Activated naive CD8-positive, alpha-beta T cell treated with anti-CD3 and anti-CD28 coated beads, Interleukin-2, amount 10 ng/mL, durations not matched to agents 7 days and 5 days (primary cell): Measurements from ENCODE around the gene ELOB. TPM values are rescaled to one million over a fixed set of nuclear protein-coding genes. Genes with fewer than 3 reads are reported as not detected.

Source experiments
- ATAC-seq: fragments of 150-1000 bp; cut with Tn5 transposase; one replicate; pipeline ENCODE4 v1.10.0; 2021; ENCODE audit warnings: low read depth, moderate library complexity
- POLR2A ChIA-PET: fragments of 350-600 bp; sonication (Branson Sonifier 250); formaldehyde crosslinking; loops from one replicate; lab custom pipeline; 2021; ENCODE audit warnings: antibody characterized with exemption; lab: Charles Lee
- DNase-seq: peaks from one replicate; pipeline ENCODE4 v3.0.0; 2021
- H3K27ac Mint-ChIP-seq: one replicate; pipeline ENCODE4 v1.8.0; 2022; ENCODE audit warnings: mild to moderate bottlenecking, mixed read lengths
- H3K27me3 Mint-ChIP-seq: one replicate; pipeline ENCODE4 v1.8.0; 2022; ENCODE audit warnings: mild to moderate bottlenecking, moderate library complexity, mixed read lengths
- H3K36me3 Mint-ChIP-seq: one replicate; pipeline ENCODE4 v1.8.0; 2021; ENCODE audit warnings: mild to moderate bottlenecking, mixed read lengths
- H3K4me1 Mint-ChIP-seq: one replicate; pipeline ENCODE4 v1.8.0; 2021; ENCODE audit warnings: mixed read lengths
- H3K4me3 Mint-ChIP-seq: one replicate; pipeline ENCODE4 v1.8.0; 2022; ENCODE audit warnings: mild to moderate bottlenecking, moderate library complexity, mixed read lengths
- H3K9me3 Mint-ChIP-seq: one replicate; pipeline ENCODE4 v1.8.0; 2021; ENCODE audit warnings: mixed read lengths
- total RNA-seq, 2 experiments: library from RNA; stranded (reverse); gene quantifications; one replicate each; pipeline ENCODE4 v1.2.3, GENCODE V29; 2021

ELOB gene
- total RNA-seq, 2 experiments from 2014 or later = 205 to 210 TPM

GRCh38 chr16:2765462-2766404 lies 11.3 kb downstream of the ELOB start:
- H3K36me3 Mint-ChIP-seq = peaks cover 53% of the 10 kb centered on the region
- ATAC-seq (no peak), DNase-seq (no peak)
- H3K9me3 Mint-ChIP-seq = no peaks in the 10 kb centered on the region
- H3K27ac Mint-ChIP-seq = no peak overlapping the region
- H3K27me3 Mint-ChIP-seq = no peaks in the 10 kb centered on the region
- POLR2A ChIA-PET = interaction anchor here (2.0 kb wide), 1 partner anchor 12 kb away, joined by 5 read pairs; no protein-coding TSS in a partner anchor
- H3K4me1 Mint-ChIP-seq = no peaks in the 10 kb centered on the region
- H3K4me3 Mint-ChIP-seq = no peak overlapping the region

GRCh38 chr16:2764718-2765117 lies 12.4 kb downstream of the ELOB start:
- Mint-ChIP-seq H3K4me1 (peaks cover 2% of the 10 kb centered on the region), H3K27me3 (no peaks in the 10 kb centered on the region), H3K4me3 (no peak overlapping the region), H3K36me3 (peaks cover 58% of the 10 kb centered on the region), H3K27ac (peak overlapping the region; percentile 28), H3K9me3 (no peaks in the 10 kb centered on the region)
- no peak for DNase-seq
- no peak for ATAC-seq
- POLR2A ChIA-PET = no interaction called here

GRCh38 chr16:2763173-2763572 lies 13.9 kb downstream of the ELOB start:
- Mint-ChIP-seq H3K4me3 (no peak overlapping the region), H3K36me3 (peaks cover 62% of the 10 kb centered on the region), H3K27me3 (no peaks in the 10 kb centered on the region), H3K27ac (no peak overlapping the region), H3K9me3 (no peaks in the 10 kb centered on the region), H3K4me1 (peaks cover 4% of the 10 kb centered on the region)
- ATAC-seq = no peak
- POLR2A ChIA-PET = interaction anchor here (1.7 kb wide), 1 partner anchor 9 kb away, joined by 5 read pairs; no protein-coding TSS in a partner anchor
- DNase-seq = no peak

- Mint-ChIP-seq H3K27me3 (no peaks in the 10 kb centered on the region), H3K36me3 (peaks cover 61% of the 10 kb centered on the region), H3K4me1 (peaks cover 6% of the 10 kb centered on the region), H3K9me3 (no peaks in the 10 kb centered on the region), H3K27ac (no peak overlapping the region), H3K4me3 (no peak overlapping the region)
- POLR2A ChIA-PET = interaction anchor here (1.7 kb wide), 1 partner anchor 9 kb away, joined by 5 read pairs; no protein-coding TSS in a partner anchor
- no peak for DNase-seq
- ATAC-seq = no peak
These were observed 14.4 kb downstream of the ELOB start for GRCh38 chr16:2762711-2763110.

GRCh38 chr16:2761886-2762583 lies 15.0 kb downstream of the ELOB start:
- no peak overlapping the region for H3K27ac Mint-ChIP-seq
- ATAC-seq (no peak), DNase-seq (no peak)
- POLR2A ChIA-PET = interaction anchor here (1.7 kb wide), 1 partner anchor 8 kb away, joined by 5 read pairs; no protein-coding TSS in a partner anchor
- H3K27me3 Mint-ChIP-seq = no peaks in the 10 kb centered on the region
- H3K4me3 Mint-ChIP-seq = no peak overlapping the region
- no peaks in the 10 kb centered on the region for H3K9me3 Mint-ChIP-seq
- H3K4me1 Mint-ChIP-seq = peaks cover 10% of the 10 kb centered on the region
- H3K36me3 Mint-ChIP-seq = peaks cover 62% of the 10 kb centered on the region

- no peak for DNase-seq
- ATAC-seq = no peak
- H3K4me1 Mint-ChIP-seq = peaks cover 16% of the 10 kb centered on the region
- no peak overlapping the region for H3K27ac Mint-ChIP-seq
- no peaks in the 10 kb centered on the region for H3K27me3 Mint-ChIP-seq
- no peaks in the 10 kb centered on the region for H3K9me3 Mint-ChIP-seq
- POLR2A ChIA-PET = no interaction called here
- H3K4me3 Mint-ChIP-seq = no peak overlapping the region
- peaks cover 68% of the 10 kb centered on the region for H3K36me3 Mint-ChIP-seq
These were observed 15.6 kb downstream of the ELOB start for GRCh38 chr16:2761472-2761871.

- no peaks in the 10 kb centered on the region for H3K9me3 Mint-ChIP-seq
- POLR2A ChIA-PET = interaction anchor here (2.1 kb wide), 1 partner anchor 19 kb away, joined by 9 read pairs; the partner anchor contains the start of gene ELOB
- H3K36me3 Mint-ChIP-seq = peaks cover 67% of the 10 kb centered on the region
- no peak overlapping the region for H3K4me3 Mint-ChIP-seq
- H3K27me3 Mint-ChIP-seq = no peaks in the 10 kb centered on the region
- ATAC-seq = no peak
- H3K4me1 Mint-ChIP-seq = peaks cover 40% of the 10 kb centered on the region
- no peak for DNase-seq
- peak overlapping the region; percentile 49 for H3K27ac Mint-ChIP-seq
These were observed 19.7 kb downstream of the ELOB start for GRCh38 chr16:2757344-2757743.

GRCh38 chr16:2756288-2757015 lies 20.6 kb downstream of the ELOB start:
- ATAC-seq (no peak), DNase-seq (no peak)
- Mint-ChIP-seq H3K36me3 (peaks cover 60% of the 10 kb centered on the region), H3K27ac (no peak overlapping the region), H3K27me3 (no peaks in the 10 kb centered on the region), H3K4me1 (peaks cover 44% of the 10 kb centered on the region), H3K4me3 (no peak overlapping the region), H3K9me3 (no peaks in the 10 kb centered on the region)
- POLR2A ChIA-PET = interaction anchor here (0.9 kb wide), 1 partner anchor 20 kb away, joined by 4 read pairs; the partner anchor contains the start of gene ELOB

GRCh38 chr16:2755158-2755557 lies 21.9 kb downstream of the ELOB start:
- peaks cover 53% of the 10 kb centered on the region for H3K4me1 Mint-ChIP-seq
- H3K4me3 Mint-ChIP-seq = peak overlapping the region; percentile 91
- POLR2A ChIA-PET = no interaction called here
- peak overlapping the region; percentile 34 for H3K27ac Mint-ChIP-seq
- ATAC-seq (no peak), DNase-seq (no peak)
- peaks cover 50% of the 10 kb centered on the region for H3K36me3 Mint-ChIP-seq
- H3K9me3 Mint-ChIP-seq = no peaks in the 10 kb centered on the region
- no peaks in the 10 kb centered on the region for H3K27me3 Mint-ChIP-seq

- ATAC-seq (no peak), DNase-seq (no peak)
- H3K4me1 Mint-ChIP-seq = peaks cover 62% of the 10 kb centered on the region
- H3K4me3 Mint-ChIP-seq = peak overlapping the region; percentile 91
- H3K27me3 Mint-ChIP-seq = no peaks in the 10 kb centered on the region
- POLR2A ChIA-PET = interaction anchor here (0.7 to 3.8 kb wide), 7 partner anchors 9 to 130 kb away, joined by 3 to 52 read pairs (median 5); partner anchors contain the start of gene ELOB
- peak overlapping the region; percentile 97 for H3K27ac Mint-ChIP-seq
- no peaks in the 10 kb centered on the region for H3K9me3 Mint-ChIP-seq
- peaks cover 41% of the 10 kb centered on the region for H3K36me3 Mint-ChIP-seq
These were observed 23.4 kb downstream of the ELOB start for GRCh38 chr16:2753733-2754020.

GRCh38 chr16:2752850-2753732 lies 24.0 kb downstream of the ELOB start:
- Mint-ChIP-seq H3K27me3 (no peaks in the 10 kb centered on the region), H3K27ac (peak overlapping the region; percentile 97), H3K4me3 (peak overlapping the region; percentile 91), H3K36me3 (peaks cover 37% of the 10 kb centered on the region), H3K4me1 (peaks cover 62% of the 10 kb centered on the region), H3K9me3 (no peaks in the 10 kb centered on the region)
- POLR2A ChIA-PET = interaction anchor here (0.6 to 3.8 kb wide), 10 partner anchors 8 to 227 kb away, joined by 3 to 52 read pairs (median 4); partner anchors contain the start of genes ELOB, FLYWCH2 and PKMYT1
- ATAC-seq = peak; percentile 48
- no peak for DNase-seq
